Measurements from ENCODE around the gene DBNDD1.

DNA sequence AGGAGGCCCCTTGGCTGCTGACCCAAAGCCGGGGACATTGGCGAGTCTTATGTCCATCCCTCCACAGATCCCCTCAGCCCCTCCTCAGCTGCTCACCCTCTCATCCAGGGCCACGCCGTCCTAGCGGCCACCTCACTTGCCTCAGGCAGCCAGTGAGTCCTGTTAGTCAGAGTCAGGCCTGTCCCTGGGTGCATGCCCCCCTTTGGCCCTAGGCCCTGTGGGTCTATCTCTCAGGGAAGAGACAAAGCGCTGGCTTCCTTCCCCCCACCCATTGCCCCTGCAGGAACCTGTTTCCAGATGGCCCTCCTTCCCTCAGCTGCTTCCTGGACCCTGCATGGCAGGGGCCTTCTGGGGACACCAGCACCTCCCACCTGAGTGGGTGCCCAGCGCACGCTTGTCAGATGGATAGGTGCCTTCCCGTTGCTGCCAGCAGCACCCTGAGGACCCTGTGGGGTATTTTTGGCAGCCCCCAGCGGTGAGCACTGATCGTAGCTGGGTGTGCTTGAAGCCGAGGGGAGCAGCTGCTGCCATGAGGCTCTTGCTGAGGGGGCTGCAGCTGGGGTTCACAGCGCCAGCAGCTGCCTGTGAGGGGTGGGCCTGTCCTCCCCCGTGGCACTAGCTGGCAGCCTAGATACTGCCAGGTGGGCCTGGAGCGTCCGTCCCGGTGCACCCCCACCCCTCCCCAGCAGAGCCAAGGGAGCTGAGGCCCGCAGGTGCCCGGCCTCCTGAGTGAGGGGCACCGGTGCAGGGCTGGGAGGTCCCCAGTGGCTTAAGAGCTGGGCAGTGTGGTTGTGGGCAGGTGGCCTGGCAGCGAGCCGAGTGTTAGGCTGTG lies 8.4 kb downstream of the DBNDD1 start:
- no peak for TF ChIP-seq POLR2AphosphoS5 (IDR thresholded peaks at IDR 0.05)
- TF ChIP-seq, protein P1, sequence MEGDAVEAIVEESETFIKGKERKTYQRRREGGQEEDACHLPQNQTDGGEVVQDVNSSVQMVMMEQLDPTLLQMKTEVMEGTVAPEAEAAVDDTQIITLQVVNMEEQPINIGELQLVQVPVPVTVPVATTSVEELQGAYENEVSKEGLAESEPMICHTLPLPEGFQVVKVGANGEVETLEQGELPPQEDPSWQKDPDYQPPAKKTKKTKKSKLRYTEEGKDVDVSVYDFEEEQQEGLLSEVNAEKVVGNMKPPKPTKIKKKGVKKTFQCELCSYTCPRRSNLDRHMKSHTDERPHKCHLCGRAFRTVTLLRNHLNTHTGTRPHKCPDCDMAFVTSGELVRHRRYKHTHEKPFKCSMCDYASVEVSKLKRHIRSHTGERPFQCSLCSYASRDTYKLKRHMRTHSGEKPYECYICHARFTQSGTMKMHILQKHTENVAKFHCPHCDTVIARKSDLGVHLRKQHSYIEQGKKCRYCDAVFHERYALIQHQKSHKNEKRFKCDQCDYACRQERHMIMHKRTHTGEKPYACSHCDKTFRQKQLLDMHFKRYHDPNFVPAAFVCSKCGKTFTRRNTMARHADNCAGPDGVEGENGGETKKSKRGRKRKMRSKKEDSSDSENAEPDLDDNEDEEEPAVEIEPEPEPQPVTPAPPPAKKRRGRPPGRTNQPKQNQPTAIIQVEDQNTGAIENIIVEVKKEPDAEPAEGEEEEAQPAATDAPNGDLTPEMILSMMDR (IDR thresholded peaks at IDR 0.05) = no peak
- TF ChIP-seq POLR2A (IDR thresholded peaks at IDR 0.05) = no peak
